Neural crest cell (in vitro differentiated cells): Measurements from ENCODE around the gene POU3F3. TPM values are rescaled to one million over a fixed set of nuclear protein-coding genes. Genes with fewer than 3 reads are reported as not detected.

Experiments
- DNase-seq: peaks from one replicate; pipeline ENCODE4 v3.0.0; 2021; ENCODE audit warnings: low read depth, mixed read lengths, low spot score
- H3K27ac Mint-ChIP-seq: one replicate; pipeline ENCODE4 v1.8.0; 2021; ENCODE audit warnings: mild to moderate bottlenecking, mixed read lengths; ENCODE audit not compliant: unreplicated experiment
- H3K27me3 Mint-ChIP-seq: 2 replicates; pipeline ENCODE4 v1.8.0; 2021; ENCODE audit warnings: low read depth, mild to moderate bottlenecking, mixed read lengths
- H3K36me3 Mint-ChIP-seq: 2 replicates; pipeline ENCODE4 v1.8.0; 2021; ENCODE audit warnings: low read depth, mild to moderate bottlenecking, mixed read lengths
- H3K4me1 Mint-ChIP-seq: 2 replicates; pipeline ENCODE4 v1.8.0; 2021; ENCODE audit warnings: mixed read lengths
- H3K4me3 Mint-ChIP-seq: one replicate; pipeline ENCODE4 v1.8.0; 2021; ENCODE audit warnings: mild to moderate bottlenecking, mixed read lengths
- H3K9me3 Mint-ChIP-seq: 2 replicates; pipeline ENCODE4 v1.8.0; 2021; ENCODE audit warnings: mixed read lengths
- long read RNA-seq: library from polyadenylated mRNA; unstranded; transcript quantifications from one replicate; pipeline ENCODE4 v2.0.0, GENCODE V29; 2020
- total RNA-seq: library from RNA; stranded (reverse); gene quantifications from 2 replicates; pipeline ENCODE4 v1.2.1, GENCODE V29; 2021
- TF ChIP-seq, protein P1 (sequence below): fragments of 200-600 bp; sonication (generic); conservative IDR thresholded peaks from 2 replicates; pipeline ENCODE4 v1.5.0; 2021; ENCODE audit warnings: antibody characterized with exemption, mild to moderate bottlenecking

Gene POU3F3
- total RNA-seq: 26.7 and 27.1 TPM in 2 replicates
- long read RNA-seq: 0 reads

DNA sequence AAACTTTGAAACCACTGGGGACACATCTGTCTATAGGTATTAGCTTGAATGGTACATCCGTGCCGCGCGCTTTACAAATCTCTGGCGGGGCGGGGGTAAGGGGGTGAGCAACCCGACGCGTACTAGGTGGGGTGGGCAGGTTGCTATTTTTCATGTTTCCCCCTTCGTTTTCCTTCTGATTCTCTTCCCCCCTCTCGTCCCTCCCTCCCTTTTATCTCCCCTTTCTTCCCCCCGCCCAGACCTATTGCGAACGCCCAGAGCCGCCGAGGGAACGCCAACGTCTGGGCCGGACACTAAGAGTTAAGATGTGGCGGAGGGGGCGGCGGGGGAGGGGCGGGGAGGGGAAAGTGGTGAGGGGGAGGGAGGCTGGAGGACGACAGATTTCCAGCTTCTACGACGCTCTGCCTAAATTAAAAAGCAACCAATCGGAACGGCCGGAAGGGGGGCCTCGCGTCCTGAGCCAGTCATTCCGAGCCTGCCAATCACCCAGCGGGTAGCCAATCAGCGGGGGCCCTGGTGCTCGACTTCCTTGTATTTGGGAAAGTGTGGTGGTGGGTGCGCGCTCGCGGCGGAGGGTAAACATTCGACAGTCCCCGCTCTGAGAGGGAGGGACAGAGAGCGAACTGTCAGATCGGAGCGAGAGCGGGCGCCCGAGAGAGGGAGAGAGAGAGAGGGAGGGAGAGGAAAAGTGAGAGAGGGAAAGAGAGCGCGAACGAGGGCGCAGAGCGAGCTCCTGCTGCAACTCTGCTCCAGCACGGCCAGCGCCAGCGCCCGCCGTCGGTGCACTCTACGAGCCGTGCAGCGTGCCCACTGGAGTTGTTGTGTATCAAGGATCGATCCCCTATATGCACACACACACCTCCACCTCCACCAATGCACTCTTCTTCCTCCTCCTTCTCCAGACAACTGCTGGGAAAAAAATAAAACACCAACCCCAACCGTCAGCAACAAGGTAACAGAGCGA lies at the start of gene POU3F3:
TSS of gene POU3F3 (plus strand) at position 582 of the 964 bp plus-strand sequence. CDS start 1,396 bp downstream, outside the sequence.
- H3K27ac Mint-ChIP-seq: peak within 1 kb of the TSS; percentile 98
- peaks cover 66% of the 10 kb centered on the region for H3K4me1 Mint-ChIP-seq
- H3K4me3 Mint-ChIP-seq: peak within 1 kb of the TSS; percentile 99
- TF ChIP-seq, protein P1, sequence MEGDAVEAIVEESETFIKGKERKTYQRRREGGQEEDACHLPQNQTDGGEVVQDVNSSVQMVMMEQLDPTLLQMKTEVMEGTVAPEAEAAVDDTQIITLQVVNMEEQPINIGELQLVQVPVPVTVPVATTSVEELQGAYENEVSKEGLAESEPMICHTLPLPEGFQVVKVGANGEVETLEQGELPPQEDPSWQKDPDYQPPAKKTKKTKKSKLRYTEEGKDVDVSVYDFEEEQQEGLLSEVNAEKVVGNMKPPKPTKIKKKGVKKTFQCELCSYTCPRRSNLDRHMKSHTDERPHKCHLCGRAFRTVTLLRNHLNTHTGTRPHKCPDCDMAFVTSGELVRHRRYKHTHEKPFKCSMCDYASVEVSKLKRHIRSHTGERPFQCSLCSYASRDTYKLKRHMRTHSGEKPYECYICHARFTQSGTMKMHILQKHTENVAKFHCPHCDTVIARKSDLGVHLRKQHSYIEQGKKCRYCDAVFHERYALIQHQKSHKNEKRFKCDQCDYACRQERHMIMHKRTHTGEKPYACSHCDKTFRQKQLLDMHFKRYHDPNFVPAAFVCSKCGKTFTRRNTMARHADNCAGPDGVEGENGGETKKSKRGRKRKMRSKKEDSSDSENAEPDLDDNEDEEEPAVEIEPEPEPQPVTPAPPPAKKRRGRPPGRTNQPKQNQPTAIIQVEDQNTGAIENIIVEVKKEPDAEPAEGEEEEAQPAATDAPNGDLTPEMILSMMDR: no peak
- peak; percentile 90 for DNase-seq
- no peaks in the 10 kb centered on the region for H3K9me3 Mint-ChIP-seq
- H3K36me3 Mint-ChIP-seq: peaks cover 20% of the 10 kb centered on the region
- H3K27me3 Mint-ChIP-seq: peaks cover 83% of the 10 kb centered on the region

DNA sequence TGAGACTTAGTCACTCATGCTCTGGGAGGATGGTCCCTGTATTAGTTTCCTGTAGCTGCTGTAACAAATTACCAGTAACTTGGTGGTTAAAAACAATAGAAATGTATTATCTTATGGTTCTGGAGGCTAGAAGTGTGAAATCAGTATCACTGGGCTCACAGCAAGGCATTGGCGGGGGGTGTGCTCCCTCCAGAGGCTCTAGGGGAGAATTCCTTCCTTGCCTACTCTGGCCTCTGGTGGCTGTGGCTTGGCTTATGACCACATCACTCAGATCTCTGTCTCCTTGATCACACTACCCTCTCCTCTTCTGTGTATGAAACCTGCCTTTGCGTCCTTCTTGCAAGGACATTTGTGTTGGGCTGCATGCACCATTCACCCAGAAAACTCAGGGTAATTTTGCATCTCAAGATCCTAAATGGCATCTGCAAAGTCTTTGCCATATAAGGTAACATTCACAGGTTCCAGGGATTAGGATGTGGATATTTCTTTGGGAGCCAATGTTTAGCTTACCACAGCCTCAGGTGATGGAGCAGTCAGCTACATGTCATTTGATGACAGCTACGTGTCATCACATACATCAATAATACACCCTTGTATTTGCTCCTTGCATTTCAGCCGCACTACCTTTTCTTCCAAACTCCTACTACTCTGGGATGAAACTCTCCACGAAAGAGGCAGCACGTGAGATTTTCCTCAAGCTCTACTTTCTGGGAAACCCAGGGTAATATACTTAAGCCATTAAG lies 49.6 kb upstream of the POU3F3 start:
- no peak for DNase-seq
- H3K4me1 Mint-ChIP-seq: no peaks in the 10 kb centered on the region
- no peaks in the 10 kb centered on the region for H3K27me3 Mint-ChIP-seq
- H3K27ac Mint-ChIP-seq: no peak overlapping the region
- no peak overlapping the region for H3K4me3 Mint-ChIP-seq
- TF ChIP-seq, protein P1: no peak
- H3K9me3 Mint-ChIP-seq: peaks cover 9% of the 10 kb centered on the region
- H3K36me3 Mint-ChIP-seq: peaks cover 25% of the 10 kb centered on the region

DNA sequence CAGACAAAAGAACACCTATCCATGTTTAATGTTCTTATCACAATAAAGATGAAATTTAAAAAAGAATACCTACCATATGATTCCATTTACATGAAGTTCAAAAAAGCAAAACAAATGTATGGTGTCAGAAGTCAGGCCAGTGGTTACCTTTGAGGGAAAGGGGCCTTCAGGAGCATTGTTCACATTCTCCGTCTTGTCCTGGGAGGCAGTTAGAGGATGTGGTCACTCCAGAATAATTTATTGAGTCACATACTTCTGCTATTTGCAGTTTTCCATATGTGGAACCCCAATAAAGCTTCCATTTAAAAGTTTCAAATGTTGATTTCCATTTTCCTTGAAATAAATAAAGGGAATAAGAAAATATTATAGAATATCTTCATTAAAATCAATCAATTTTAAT lies 41.6 kb upstream of the POU3F3 start:
- Mint-ChIP-seq H3K9me3 (peaks cover 10% of the 10 kb centered on the region), H3K27me3 (no peaks in the 10 kb centered on the region), H3K27ac (no peak overlapping the region), H3K4me1 (peaks cover 9% of the 10 kb centered on the region), H3K36me3 (peaks cover 17% of the 10 kb centered on the region), H3K4me3 (no peak overlapping the region)
- DNase-seq: no peak
- TF ChIP-seq, protein P1: no peak

DNA sequence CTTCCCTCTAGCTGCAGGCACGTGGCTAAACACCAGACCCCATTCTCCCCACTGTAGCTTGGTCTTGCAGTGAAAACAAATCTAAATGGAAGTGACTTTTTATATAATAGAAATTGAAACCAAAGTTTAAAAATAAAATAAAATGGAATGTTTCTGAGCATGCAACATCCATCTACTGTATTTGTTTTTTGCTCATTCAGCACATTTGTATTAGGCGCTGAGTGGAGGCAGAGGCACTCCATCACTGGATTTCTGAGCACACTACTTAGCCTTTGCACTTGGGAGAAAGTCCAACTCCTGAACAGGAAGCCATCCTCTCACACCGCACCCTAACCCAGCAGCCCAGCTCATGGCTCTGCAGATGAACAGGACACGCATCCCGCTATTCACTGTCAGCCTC lies 37.8 kb upstream of the POU3F3 start:
- H3K9me3 Mint-ChIP-seq: no peaks in the 10 kb centered on the region
- no peaks in the 10 kb centered on the region for H3K27me3 Mint-ChIP-seq
- DNase-seq: no peak
- H3K4me1 Mint-ChIP-seq: peaks cover 19% of the 10 kb centered on the region
- peaks cover 10% of the 10 kb centered on the region for H3K36me3 Mint-ChIP-seq
- TF ChIP-seq, protein P1: no peak
- H3K27ac Mint-ChIP-seq: no peak overlapping the region
- no peak overlapping the region for H3K4me3 Mint-ChIP-seq

DNA sequence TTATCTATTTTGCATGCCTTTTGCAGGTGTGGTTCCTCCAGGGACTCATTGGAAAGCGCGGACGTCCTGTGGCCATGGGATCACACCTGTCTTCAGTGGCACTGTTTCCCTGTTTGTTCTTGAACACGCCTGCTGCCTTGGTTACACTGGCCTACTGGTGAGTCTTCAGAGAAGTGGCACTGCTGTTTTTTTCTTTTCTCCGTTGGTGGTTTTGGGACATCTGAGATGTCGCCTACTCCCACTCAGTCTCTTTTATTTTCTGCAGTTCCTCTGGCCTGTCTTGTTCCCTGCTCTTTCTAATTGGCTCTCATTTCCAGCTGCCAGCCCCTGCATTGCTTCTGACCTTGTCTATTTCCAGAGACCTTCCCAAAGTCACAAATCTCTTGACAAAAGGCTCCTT lies 35.7 kb upstream of the POU3F3 start:
- no peak overlapping the region for H3K4me3 Mint-ChIP-seq
- peaks cover 7% of the 10 kb centered on the region for H3K36me3 Mint-ChIP-seq
- H3K9me3 Mint-ChIP-seq: no peaks in the 10 kb centered on the region
- H3K4me1 Mint-ChIP-seq: peaks cover 10% of the 10 kb centered on the region
- no peak overlapping the region for H3K27ac Mint-ChIP-seq
- TF ChIP-seq, protein P1: no peak
- DNase-seq: no peak
- H3K27me3 Mint-ChIP-seq: no peaks in the 10 kb centered on the region
